Measurements from ENCODE around the gene SPOCK1. TPM values are rescaled to one million over a fixed set of nuclear protein-coding genes. Genes with fewer than 3 reads are reported as not detected.
A peak's percentile ranks its signal among the peaks of the same experiment; 100 is the strongest.

SPOCK1 gene
- polyA plus RNA-seq, 3 donors: 1.8 to 5.7 (median 2.1) TPM

- H3K36me3 Mint-ChIP-seq: peaks cover 6% of the 10 kb centered on the region in 2 donors
- peaks cover 2% of the 10 kb centered on the region for H3K4me1 Mint-ChIP-seq
- Histone ChIP-seq H3K79me2 (ENCODE audit: insufficient read depth, low read length) (no peaks in the 10 kb centered on the region), H3K36me3 (replicated peaks in 1 of 2; ENCODE audit: control insufficient read depth in 1 of 2, insufficient read depth in 2 of 2, low read length in 2 of 2) (no peaks in the 10 kb centered on the region), H3K4me3 (replicated peaks in 1 of 3; ENCODE audit: low read depth in 2 of 3, low read length in 3 of 3) (no peak overlapping the region), H4K20me1 (ENCODE audit: insufficient read depth, low read length) (no peaks in the 10 kb centered on the region), H3K9me3 (replicated peaks in 1 of 2; ENCODE audit: control insufficient read depth in 1 of 2, insufficient read depth in 1 of 2, low read length in 2 of 2) (peaks cover 0 to 8% of the 10 kb centered on the region in 2 donors), H3K9ac (ENCODE audit: insufficient read depth, low read length, poor library complexity, severe bottlenecking) (no peak overlapping the region), H2AFZ (ENCODE audit: insufficient read depth, low read depth, low read length, poor library complexity, severe bottlenecking) (no peak overlapping the region), H3K4me1 (ENCODE audit: control insufficient read depth in 1 of 2, insufficient read depth in 2 of 2, low read length in 2 of 2) (peaks cover 5 to 12% of the 10 kb centered on the region in 2 donors), H3K27me3 (ENCODE audit: control insufficient read depth in 2 of 2, insufficient read depth in 2 of 2, low read length in 2 of 2) (peaks cover 32 to 36% of the 10 kb centered on the region in 2 donors), H3K4me2 (replicated peaks; ENCODE audit: extremely low read depth, low read length, poor library complexity, severe bottlenecking) (no peak overlapping the region), H3K27ac (ENCODE audit: low read depth in 1 of 2, low read length in 2 of 2) (no peak overlapping the region)
- no peak for TF ChIP-seq CTCF (IDR thresholded peaks at IDR 0.05)
- intact Hi-C loops (cut with micrococcal nuclease): loop anchor here in 1 of 2 donors (5.0 kb wide), 1 partner anchor 175 kb away; no protein-coding TSS in a partner anchor
- peaks cover 0 to 12% (median 3%) of the 10 kb centered on the region in 7 donors for H3K9me3 Mint-ChIP-seq
- no peak overlapping the region for H3K27ac Mint-ChIP-seq
- WGBS (ENCODE audit: insufficient coverage): no CpG with 5 or more reads among the region's 1 CpG
- H3K27me3 Mint-ChIP-seq (ENCODE audit: low read depth in 3 of 3): peaks cover 33 to 47% (median 34%) of the 10 kb centered on the region in 3 donors
- peak overlapping the region in 1 of 2 donors; percentile 41 for H3K4me3 Mint-ChIP-seq
- DNase-seq: no peak
Observed at GRCh38 chr5:137496919-137497318, 2.2 kb downstream of the SPOCK1 start.

GRCh38 chr5:137492331-137492730 lies 6.8 kb downstream of the SPOCK1 start:
- Mint-ChIP-seq H3K27me3 (ENCODE audit: low read depth in 3 of 3) (peaks cover 22 to 34% (median 22%) of the 10 kb centered on the region in 3 donors), H3K27ac (no peak overlapping the region), H3K4me1 (no peaks in the 10 kb centered on the region), H3K9me3 (peaks cover 0 to 2% (median 0%) of the 10 kb centered on the region in 7 donors), H3K4me3 (no peak overlapping the region), H3K36me3 (no peaks in the 10 kb centered on the region)
- H3K27me3 ChIP-seq (ENCODE audit: control insufficient read depth in 2 of 2, insufficient read depth in 2 of 2, low read length in 2 of 2): peaks cover 17 to 20% of the 10 kb centered on the region in 2 donors
- no peak for TF ChIP-seq CTCF (IDR thresholded peaks at IDR 0.05)
- H3K79me2 ChIP-seq (ENCODE audit: insufficient read depth, low read length): no peaks in the 10 kb centered on the region
- DNase-seq: no peak
- H3K4me1 ChIP-seq (ENCODE audit: control insufficient read depth in 1 of 2, insufficient read depth in 2 of 2, low read length in 2 of 2): no peaks in the 10 kb centered on the region
- H3K9me3 ChIP-seq (replicated peaks in 1 of 2; ENCODE audit: control insufficient read depth in 1 of 2, insufficient read depth in 1 of 2, low read length in 2 of 2): no peaks in the 10 kb centered on the region
- H3K4me2 ChIP-seq (replicated peaks; ENCODE audit: extremely low read depth, low read length, poor library complexity, severe bottlenecking): no peak overlapping the region
- intact Hi-C loops (cut with micrococcal nuclease): no loop called here
- WGBS (ENCODE audit: insufficient coverage): no CpG with 5 or more reads among the region's 1 CpG
- H3K36me3 ChIP-seq (replicated peaks in 1 of 2; ENCODE audit: control insufficient read depth in 1 of 2, insufficient read depth in 2 of 2, low read length in 2 of 2): no peaks in the 10 kb centered on the region
- H2AFZ ChIP-seq (ENCODE audit: insufficient read depth, low read depth, low read length, poor library complexity, severe bottlenecking): no peak overlapping the region
- H3K27ac ChIP-seq (ENCODE audit: low read depth in 1 of 2, low read length in 2 of 2): no peak overlapping the region
- no peak overlapping the region for H3K9ac ChIP-seq (ENCODE audit: insufficient read depth, low read length, poor library complexity, severe bottlenecking)
- no peaks in the 10 kb centered on the region for H4K20me1 ChIP-seq (ENCODE audit: insufficient read depth, low read length)
- H3K4me3 ChIP-seq (replicated peaks in 1 of 3; ENCODE audit: low read depth in 2 of 3, low read length in 3 of 3): no peak overlapping the region
